Hepatocyte (in vitro differentiated cells): ENCODE measurements around the gene TFCP2L1.

ENCODE experiments used
- EZH2 ChIP-seq: fragments of 200-600 bp; sonication (generic); IDR thresholded peaks from 2 replicates; pipeline ENCODE4 v1.6.1; 2016; ENCODE audit warnings: antibody characterized with exemption, mild to moderate bottlenecking, borderline replicate concordance
- TF ChIP-seq, protein P1 (sequence below): fragments of 200-600 bp; sonication (generic); IDR thresholded peaks from 2 replicates; pipeline ENCODE4 v1.5.1; 2016; ENCODE audit warnings: antibody characterized with exemption, mild to moderate bottlenecking; ENCODE audit not compliant: poor library complexity

- TF ChIP-seq, protein P1, sequence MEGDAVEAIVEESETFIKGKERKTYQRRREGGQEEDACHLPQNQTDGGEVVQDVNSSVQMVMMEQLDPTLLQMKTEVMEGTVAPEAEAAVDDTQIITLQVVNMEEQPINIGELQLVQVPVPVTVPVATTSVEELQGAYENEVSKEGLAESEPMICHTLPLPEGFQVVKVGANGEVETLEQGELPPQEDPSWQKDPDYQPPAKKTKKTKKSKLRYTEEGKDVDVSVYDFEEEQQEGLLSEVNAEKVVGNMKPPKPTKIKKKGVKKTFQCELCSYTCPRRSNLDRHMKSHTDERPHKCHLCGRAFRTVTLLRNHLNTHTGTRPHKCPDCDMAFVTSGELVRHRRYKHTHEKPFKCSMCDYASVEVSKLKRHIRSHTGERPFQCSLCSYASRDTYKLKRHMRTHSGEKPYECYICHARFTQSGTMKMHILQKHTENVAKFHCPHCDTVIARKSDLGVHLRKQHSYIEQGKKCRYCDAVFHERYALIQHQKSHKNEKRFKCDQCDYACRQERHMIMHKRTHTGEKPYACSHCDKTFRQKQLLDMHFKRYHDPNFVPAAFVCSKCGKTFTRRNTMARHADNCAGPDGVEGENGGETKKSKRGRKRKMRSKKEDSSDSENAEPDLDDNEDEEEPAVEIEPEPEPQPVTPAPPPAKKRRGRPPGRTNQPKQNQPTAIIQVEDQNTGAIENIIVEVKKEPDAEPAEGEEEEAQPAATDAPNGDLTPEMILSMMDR = no peak
- no peak for TF ChIP-seq EZH2
Measured at GRCh38 chr2:121173806-121174205, 111.2 kb downstream of the TFCP2L1 start.
